OCI-LY7 (cell line): ENCODE results near the gene FOXA2. TPM values are rescaled to one million over a fixed set of nuclear protein-coding genes. Genes with fewer than 3 reads are reported as not detected.

Experiments
- BruUV-seq: library from RNA; stranded (reverse); fragments of 400-500 nt; replicated peaks from 2 replicates; lab custom pipeline; 2021; lab: Mats Ljungman, UMichigan
- CTCF ChIA-PET: fragments of 300-600 bp; sonication (Branson Sonifier 250); formaldehyde crosslinking; loops from one replicate; lab custom pipeline; 2022; ENCODE audit warnings: antibody characterized with exemption; ENCODE audit not compliant: unreplicated experiment; lab: Charles Lee
- POLR2A ChIA-PET: fragments of 300-600 bp; sonication (Branson Sonifier 250); formaldehyde crosslinking; loops from one replicate; lab custom pipeline; 2022; ENCODE audit warnings: antibody characterized with exemption; lab: Charles Lee
- DNase-seq: peaks from one replicate; pipeline ENCODE4 v3.0.0-alpha.2; 2015; ENCODE audit warnings: low spot score
- H2AFZ ChIP-seq: fragments of 200-600 bp; sonication (generic), shearing (Covaris generic); 2 replicates; pipeline ENCODE4 v1.6.1; 2014; ENCODE audit warnings: mild to moderate bottlenecking, antibody characterized with exemption, low read length, moderate library complexity
- H3K27ac ChIP-seq: fragments of 200-600 bp; sonication (generic); 2 replicates; pipeline ENCODE4 v1.5.1; 2014; ENCODE audit warnings: mixed run types, low read depth, mild to moderate bottlenecking, moderate library complexity, low read length, inconsistent platforms; ENCODE audit not compliant: poor library complexity, severe bottlenecking
- H3K36me3 ChIP-seq: fragments of 200-600 bp; sonication (generic); 2 replicates; pipeline ENCODE4 v1.6.1; 2014; ENCODE audit warnings: mild to moderate bottlenecking, antibody characterized with exemption, low read length, moderate library complexity, mixed read lengths; ENCODE audit not compliant: insufficient read depth
- H3K4me1 ChIP-seq: fragments of 200-600 bp; sonication (generic); 2 replicates; pipeline ENCODE4 v1.5.1; 2014; ENCODE audit warnings: mild to moderate bottlenecking, low read length; ENCODE audit not compliant: insufficient read depth, poor library complexity, severe bottlenecking
- H3K4me2 ChIP-seq: fragments of 200-600 bp; sonication (generic); 2 replicates; pipeline ENCODE4 v1.6.1; 2014; ENCODE audit warnings: mild to moderate bottlenecking, low read length
- H3K4me3 ChIP-seq: fragments of 200-600 bp; sonication (generic); 2 replicates; pipeline ENCODE4 v1.5.1; 2014; ENCODE audit warnings: mild to moderate bottlenecking, low read depth, low read length; ENCODE audit not compliant: poor library complexity, severe bottlenecking
- H3K79me2 ChIP-seq: fragments of 200-600 bp; sonication (generic); 2 replicates; pipeline ENCODE4 v1.6.1; 2016; ENCODE audit warnings: low read depth, mild to moderate bottlenecking, low read length, moderate library complexity, mixed read lengths; ENCODE audit not compliant: insufficient read depth
- H3K9me2 ChIP-seq: fragments of 200-600 bp; sonication (generic); 2 replicates; pipeline ENCODE4 v1.6.1; 2016; ENCODE audit warnings: mild to moderate bottlenecking, low read length, mixed read lengths; ENCODE audit not compliant: insufficient read depth
- H3K9me3 ChIP-seq: fragments of 200-600 bp; sonication (generic); 2 replicates; pipeline ENCODE4 v1.6.1; 2014; ENCODE audit warnings: mild to moderate bottlenecking, mixed run types, low read length, mixed read lengths
- H4K20me1 ChIP-seq: fragments of 200-600 bp; sonication (generic); 2 replicates; pipeline ENCODE4 v1.6.1; 2014; ENCODE audit warnings: mild to moderate bottlenecking, antibody characterized with exemption, low read length, moderate library complexity, mixed read lengths; ENCODE audit not compliant: insufficient read depth
- CTCF ChIP-seq: fragments of 200-600 bp; sonication (generic); conservative IDR thresholded peaks from 2 replicates; pipeline ENCODE4 v1.5.1; 2014; ENCODE audit warnings: mild to moderate bottlenecking, antibody characterized with exemption, low read length, moderate library complexity, mixed read lengths
- EZH2phosphoT487 ChIP-seq: fragments of 200-600 bp; sonication (generic); IDR thresholded peaks from 2 replicates; pipeline ENCODE4 v1.6.1; 2018; ENCODE audit warnings: low read depth, borderline replicate concordance, mild to moderate bottlenecking, mixed run types, antibody characterized with exemption, low read length, moderate library complexity, mixed read lengths
- intact Hi-C: fragments of 100-400 bp; cut with micrococcal nuclease; formaldehyde crosslinking; loops from one replicate; pipeline ENCODE4 v1.10.0; 2022; ENCODE audit not compliant: unreplicated experiment
- total RNA-seq, 2 experiments: library from RNA; depleted of rRNA in 1 of 2; stranded (reverse); fragments of >200 nt in 1 of 2; shearing (Covaris generic) in 1 of 2; gene quantifications; 2 replicates each; pipeline ENCODE4 v1.2.3, GENCODE V29; 2014 to 2022

Gene FOXA2
- total RNA-seq, 2 experiments from 2014 or later, result not detected

- CTCF ChIA-PET, result no interaction called here
- no peak overlapping the region for H3K4me3 ChIP-seq
- H3K9me3 ChIP-seq, result no peaks in the 10 kb centered on the region
- intact Hi-C loops, result no loop called here
- H3K27ac ChIP-seq, result no peak overlapping the region
- H2AFZ ChIP-seq, result no peak overlapping the region
- H3K4me2 ChIP-seq, result no peak overlapping the region
- no peaks in the 10 kb centered on the region for H3K36me3 ChIP-seq
- POLR2A ChIA-PET, result no interaction called here
- no peaks in the 10 kb centered on the region for H3K9me2 ChIP-seq
- no peak for DNase-seq
- no peaks in the 10 kb centered on the region for H3K79me2 ChIP-seq
- TF ChIP-seq EZH2phosphoT487, result no peak
- TF ChIP-seq CTCF, result no peak
- no TSS peak for BruUV-seq
- H4K20me1 ChIP-seq, result no peaks in the 10 kb centered on the region
- no peaks in the 10 kb centered on the region for H3K4me1 ChIP-seq
Measured at GRCh38 chr20:22585786-22586493, 1.6 kb upstream of the FOXA2 start.

GRCh38 chr20:22584922-22585785, 782 bp upstream of the FOXA2 start:
- CTCF ChIA-PET, result no interaction called here
- H3K4me3 ChIP-seq, result no peak overlapping the region
- H3K9me2 ChIP-seq, result no peaks in the 10 kb centered on the region
- no peaks in the 10 kb centered on the region for H4K20me1 ChIP-seq
- no peaks in the 10 kb centered on the region for H3K9me3 ChIP-seq
- H3K27ac ChIP-seq, result no peak overlapping the region
- H2AFZ ChIP-seq, result no peak overlapping the region
- BruUV-seq, result no TSS peak
- POLR2A ChIA-PET, result no interaction called here
- no peaks in the 10 kb centered on the region for H3K79me2 ChIP-seq
- no peak for DNase-seq
- intact Hi-C loops, result no loop called here
- H3K36me3 ChIP-seq, result no peaks in the 10 kb centered on the region
- H3K4me2 ChIP-seq, result no peak overlapping the region
- no peaks in the 10 kb centered on the region for H3K4me1 ChIP-seq
- TF ChIP-seq CTCF (no peak), EZH2phosphoT487 (no peak)
